ENCODE measurements around the gene WARS2. TPM values are rescaled to one million over a fixed set of nuclear protein-coding genes. Genes with fewer than 3 reads are reported as not detected.

WARS2 gene
- total RNA-seq, 1 donor from 2014 or later, result 9.0 TPM

DNA sequence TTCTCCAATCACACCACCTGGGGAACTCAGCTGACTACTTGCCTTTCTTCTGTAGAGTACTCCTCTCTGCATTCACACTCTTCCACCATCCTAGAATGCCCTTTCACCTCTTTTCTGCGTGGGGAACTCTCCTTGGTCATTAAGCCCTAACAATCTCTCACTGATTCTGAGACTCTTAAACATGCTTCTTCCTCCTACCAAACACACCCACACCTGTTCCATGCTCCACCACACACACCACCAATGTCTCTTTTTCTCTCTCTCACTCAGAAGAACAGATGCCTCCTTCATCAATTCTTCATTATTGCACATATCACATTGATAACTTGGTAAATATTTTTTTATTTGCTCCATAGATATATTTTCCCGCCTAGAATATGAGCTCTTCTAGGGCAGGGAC, 53.6 kb downstream of the WARS2 start:
- DNase-seq (ENCODE audit: low spot score in 2 of 2), result no peak
- no peak for FAIRE-seq

DNA sequence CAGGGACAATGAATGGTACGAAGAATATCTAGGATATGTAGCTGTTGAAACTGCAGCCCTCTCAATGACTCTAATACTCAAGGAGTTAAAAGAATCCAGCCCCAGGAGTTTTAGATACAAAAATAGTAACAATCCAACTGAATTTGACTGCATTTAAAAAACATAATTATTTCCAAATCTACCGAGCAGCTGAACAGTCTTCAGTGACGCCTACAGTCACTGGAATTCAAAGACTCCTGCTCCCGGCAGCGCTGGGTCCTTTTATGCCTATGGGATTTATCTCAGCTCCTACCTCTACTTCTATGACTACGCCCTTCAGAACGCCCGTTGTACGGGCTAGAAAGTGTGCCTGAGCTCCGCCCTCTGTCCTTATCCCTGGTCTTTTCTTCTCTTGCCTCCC, 55.7 kb downstream of the WARS2 start:
- no peak for DNase-seq (ENCODE audit: low spot score in 2 of 2)
- no peak for FAIRE-seq

GRCh38 chr1:119083980-119084379, 56.5 kb downstream of the WARS2 start:
- FAIRE-seq (no peak), DNase-seq (ENCODE audit: low spot score in 2 of 2) (no peak)

- FAIRE-seq (no peak), DNase-seq (ENCODE audit: low spot score in 2 of 2) (no peak)
Observed at GRCh38 chr1:119083479-119083878, 57.0 kb downstream of the WARS2 start.

DNA sequence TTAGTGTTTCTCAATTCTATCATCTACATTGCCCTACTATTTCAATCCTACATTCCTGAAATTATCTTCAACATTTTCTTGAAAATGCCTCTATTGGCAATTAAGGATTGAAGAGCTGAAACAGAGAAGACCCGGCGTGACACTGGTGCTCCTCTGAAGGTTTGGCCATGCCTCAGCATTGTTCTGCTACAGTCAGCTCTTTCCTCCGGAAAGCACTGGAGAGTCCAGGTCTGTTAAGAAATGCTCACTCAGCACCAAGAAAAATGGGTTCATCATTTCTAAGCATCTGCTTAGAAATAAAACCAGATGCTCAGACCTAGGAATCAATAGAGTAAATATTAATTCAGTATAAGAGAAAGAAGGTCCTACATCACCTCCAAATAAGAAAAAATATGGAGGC, 58.8 kb downstream of the WARS2 start:
- DNase-seq (ENCODE audit: low spot score in 2 of 2) (no peak), FAIRE-seq (no peak)

DNA sequence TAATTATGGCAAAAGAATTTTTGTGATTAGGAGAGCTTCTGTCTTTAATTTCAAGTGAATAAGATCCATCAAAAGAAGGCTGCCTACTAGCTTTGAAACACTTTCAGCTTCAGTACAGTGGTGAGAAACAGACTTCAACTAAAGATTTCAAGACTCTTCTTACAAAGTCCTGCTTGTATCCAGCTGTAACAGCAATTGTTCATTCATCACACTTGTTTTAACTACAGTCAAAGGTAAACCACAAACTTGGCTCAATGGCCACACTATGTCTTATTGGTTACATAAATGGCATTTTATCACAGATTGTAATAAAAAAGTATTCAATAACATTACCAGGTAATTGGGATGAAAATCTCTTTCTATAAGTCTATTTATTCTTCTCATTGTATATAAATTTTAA, 59.2 kb downstream of the WARS2 start:
- FAIRE-seq, result no peak
- DNase-seq (ENCODE audit: low spot score in 2 of 2), result no peak

DNA sequence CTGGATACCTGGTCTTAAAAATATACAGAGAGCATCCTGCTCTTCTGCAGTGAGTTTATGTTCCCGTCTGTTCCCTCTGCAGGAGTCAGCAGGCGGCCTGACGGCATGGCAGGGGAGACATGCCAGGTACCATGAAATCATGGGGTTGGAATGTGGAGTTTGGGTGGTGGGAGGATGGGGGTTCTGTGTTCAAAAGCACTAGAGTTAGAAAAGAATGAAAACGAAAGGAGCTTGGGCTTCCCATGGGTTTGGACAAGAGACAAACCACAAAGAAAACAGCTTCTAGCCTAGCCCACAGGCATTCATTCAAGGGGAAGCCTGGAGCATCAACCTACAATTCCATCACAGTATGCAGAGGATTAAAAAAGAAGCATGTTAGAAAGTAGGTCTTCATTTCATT, 59.9 kb downstream of the WARS2 start:
- FAIRE-seq, result no peak
- no peak for DNase-seq (ENCODE audit: low spot score in 2 of 2)

- DNase-seq (ENCODE audit: low spot score in 2 of 2) (no peak), FAIRE-seq (no peak)
Observed at GRCh38 chr1:119079881-119080280, 60.6 kb downstream of the WARS2 start.

GRCh38 chr1:119075614-119076013, 64.8 kb downstream of the WARS2 start:
- FAIRE-seq (no peak), DNase-seq (ENCODE audit: low spot score in 2 of 2) (no peak)

- DNase-seq (ENCODE audit: low spot score in 2 of 2), result no peak
- no peak for FAIRE-seq
Observed at GRCh38 chr1:119071321-119071720, 69.1 kb downstream of the WARS2 start.

DNA sequence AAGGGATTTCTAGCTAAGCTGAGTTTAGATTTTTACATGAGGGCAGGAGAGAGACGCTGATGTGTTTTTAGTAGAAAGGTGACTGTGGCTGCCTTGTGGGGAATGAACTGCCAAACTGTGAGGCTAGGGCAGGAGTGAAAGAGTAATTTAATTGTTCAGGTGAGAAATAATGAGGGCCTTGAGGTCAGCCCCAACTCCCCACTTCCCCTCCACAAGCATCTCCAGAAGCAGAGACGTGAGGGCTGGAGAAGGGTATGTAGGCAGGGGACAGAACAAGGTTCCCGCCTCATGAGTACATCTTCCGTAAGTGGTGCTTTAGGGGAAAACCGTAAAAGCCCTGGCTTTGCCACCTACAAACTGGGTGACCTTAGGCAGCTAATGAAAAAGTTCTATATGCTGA, 70.8 kb downstream of the WARS2 start:
- no peak for DNase-seq (ENCODE audit: low spot score in 2 of 2)
- no peak for FAIRE-seq

GRCh38 chr1:119068427-119068826, 72.0 kb downstream of the WARS2 start:
- no peak for DNase-seq (ENCODE audit: low spot score in 2 of 2)
- no peak for FAIRE-seq

DNA sequence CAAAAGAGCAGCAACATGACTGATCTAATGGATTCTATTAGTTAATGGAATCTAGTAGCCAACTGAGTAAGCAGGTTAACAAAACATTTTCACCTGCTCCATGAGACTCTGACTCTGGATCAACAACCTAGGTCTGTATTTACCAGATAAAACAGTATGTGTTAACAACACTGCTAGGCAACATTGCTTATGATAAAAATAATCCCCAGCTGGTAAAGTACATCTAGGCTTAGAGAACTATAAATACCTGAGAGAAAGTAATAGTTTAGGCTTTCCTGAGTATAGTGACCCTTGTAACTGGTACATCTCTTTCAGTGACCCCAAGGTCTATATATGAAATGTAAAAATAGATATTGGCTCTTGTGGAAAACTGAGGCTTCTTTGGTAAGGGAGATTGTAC, 78.8 kb downstream of the WARS2 start:
- FAIRE-seq, result no peak
- no peak for DNase-seq (ENCODE audit: low spot score in 2 of 2)

DNA sequence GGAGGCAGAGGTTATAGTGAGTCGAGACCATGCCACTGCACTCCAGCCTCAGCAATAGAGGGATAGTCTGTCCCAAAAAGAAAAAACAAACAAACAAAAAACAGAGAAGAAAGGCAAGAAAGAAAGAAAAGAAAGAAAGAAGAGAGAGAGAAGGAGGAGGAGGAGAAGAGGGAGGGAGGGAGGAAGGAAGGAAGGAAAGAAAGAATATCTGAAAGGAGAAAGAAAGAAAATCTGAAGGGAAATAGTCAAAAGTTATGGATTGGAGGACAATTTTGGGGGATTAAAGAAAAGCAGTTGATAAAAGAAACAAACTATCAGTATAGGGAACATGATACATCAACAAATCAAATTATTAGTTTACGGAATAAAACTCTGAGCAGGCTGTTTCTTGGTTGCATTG, 84.9 kb downstream of the WARS2 start:
- no peak for DNase-seq (ENCODE audit: low spot score in 2 of 2)

GRCh38 chr1:119053917-119054316, 86.5 kb downstream of the WARS2 start:
- no peak for DNase-seq (ENCODE audit: low spot score in 2 of 2)
- peak; percentile 19 for FAIRE-seq

More for the DNA sequence above, 84.9 kb downstream of the WARS2 start:
- no peak for FAIRE-seq

DNA sequence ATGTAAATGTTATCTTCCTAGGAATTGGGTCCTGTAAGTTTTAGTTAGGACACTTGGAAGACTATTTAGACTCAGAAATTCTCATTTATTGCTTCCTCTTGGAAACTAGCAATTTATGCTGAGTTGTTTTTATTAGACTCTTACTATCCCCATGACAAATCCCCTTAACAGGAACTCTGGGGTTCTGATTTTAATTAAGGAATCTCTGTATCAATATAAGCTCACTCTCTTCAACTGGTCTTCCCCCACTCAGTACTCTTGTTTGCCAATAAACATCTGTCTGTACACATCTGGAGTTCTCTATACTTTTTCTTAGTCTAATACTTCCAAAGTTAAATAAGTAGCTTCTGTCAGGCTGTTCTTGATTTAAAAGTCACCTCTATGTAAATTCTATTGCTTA, 88.2 kb downstream of the WARS2 start:
- DNase-seq (ENCODE audit: low spot score in 2 of 2) (no peak), FAIRE-seq (no peak)

DNA sequence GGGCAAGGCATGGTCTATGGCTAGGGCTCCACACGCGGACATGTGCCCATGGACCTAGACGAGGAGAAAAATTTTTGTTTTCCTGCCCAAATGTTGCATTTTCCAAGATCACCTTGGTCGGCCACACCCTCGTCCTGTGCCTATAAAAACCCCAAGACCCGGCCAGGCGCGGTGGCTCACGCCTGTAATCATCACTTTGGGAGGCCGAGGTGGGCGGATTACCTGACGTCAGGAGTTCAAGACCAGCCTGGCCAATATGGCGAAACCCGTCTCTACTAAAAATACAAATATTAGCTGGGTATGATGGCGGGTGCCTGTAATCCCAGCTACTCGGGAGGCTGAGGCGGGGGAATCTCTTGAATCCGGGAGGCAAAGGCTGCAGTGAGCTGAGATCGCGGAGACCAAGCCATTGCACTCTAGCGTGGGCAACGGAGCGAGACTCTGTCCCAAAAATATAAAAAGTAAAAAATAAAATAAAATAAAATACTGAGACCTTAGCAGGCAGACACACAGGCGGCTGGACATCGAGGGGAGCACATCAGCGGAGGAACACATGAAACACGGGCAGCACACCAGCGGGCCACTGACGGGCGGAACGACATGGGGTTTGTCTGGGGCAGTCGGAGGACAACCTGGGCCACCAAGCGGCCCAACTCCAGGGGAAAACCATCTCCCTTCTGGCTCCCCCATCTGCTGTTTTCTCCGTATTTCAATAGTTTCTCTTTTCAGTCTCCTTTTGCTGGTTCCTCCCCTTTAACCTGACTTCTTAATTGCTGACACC, 91.6 kb downstream of the WARS2 start:
- no peak for DNase-seq (ENCODE audit: low spot score in 2 of 2)
- no peak for FAIRE-seq

DNA sequence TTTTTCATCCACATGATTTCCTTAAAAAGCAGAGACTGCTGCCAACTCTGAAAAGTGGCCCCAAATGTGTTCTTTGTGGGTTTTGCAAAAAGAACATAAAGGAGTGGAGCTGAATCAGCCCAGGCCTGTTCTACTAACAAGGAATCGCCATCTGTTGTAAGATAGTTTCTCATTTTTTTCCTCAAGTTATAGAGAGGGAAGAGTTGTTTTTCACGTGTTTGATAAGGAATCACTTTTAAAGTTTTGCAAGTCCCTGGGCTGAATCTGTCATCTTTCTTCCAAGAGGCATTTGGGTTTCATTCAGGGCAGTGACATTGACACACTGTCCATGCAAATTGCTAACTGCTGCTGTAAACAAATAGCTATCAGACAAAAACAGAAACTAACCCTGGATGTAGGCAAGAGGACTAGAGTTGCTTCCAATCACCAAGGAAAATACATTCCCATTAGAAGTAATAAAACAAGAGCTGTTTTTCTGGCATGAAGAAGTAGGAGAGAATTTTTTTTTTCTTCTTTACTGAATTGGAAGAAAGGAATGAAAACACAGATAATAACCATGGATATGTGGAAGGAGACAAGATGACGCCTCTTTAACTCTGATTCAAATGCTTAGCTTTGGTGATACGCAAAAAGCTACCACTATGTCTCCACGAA, 93.5 kb downstream of the WARS2 start:
- DNase-seq (ENCODE audit: low spot score in 2 of 2) (peak in 1 of 2 donors; percentile 5), FAIRE-seq (no peak)

DNA sequence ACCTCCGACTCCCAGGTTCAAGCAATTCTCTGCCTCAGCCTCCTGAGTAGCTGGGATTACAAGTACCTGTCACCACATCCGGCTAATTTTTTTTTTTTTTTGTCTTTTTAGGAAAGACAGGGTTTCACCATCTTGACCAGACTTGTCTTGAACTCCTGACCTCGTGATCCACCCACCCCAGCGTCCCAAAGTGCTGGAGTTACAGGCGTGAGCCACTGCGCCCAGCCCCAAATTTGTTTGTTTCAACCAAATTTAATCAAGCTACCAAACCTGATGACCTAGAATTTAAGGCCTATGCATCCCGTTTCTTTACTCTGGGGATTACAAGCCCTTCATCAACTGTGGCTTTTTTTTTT, 94.0 kb downstream of the WARS2 start:
- DNase-seq (ENCODE audit: low spot score in 2 of 2), result no peak

GRCh38 chr1:119045096-119045746, 95.2 kb downstream of the WARS2 start:
- no peak for FAIRE-seq

More for the DNA sequence above, 94.0 kb downstream of the WARS2 start:
- no peak for FAIRE-seq

GRCh38 chr1:119040906-119041305, 99.5 kb downstream of the WARS2 start:
- FAIRE-seq, result no peak
- no peak for DNase-seq (ENCODE audit: low spot score in 2 of 2)

More at GRCh38 chr1:119045096-119045746, 95.2 kb downstream of the WARS2 start:
- no peak for DNase-seq (ENCODE audit: low spot score in 2 of 2)

- DNase-seq (ENCODE audit: low spot score in 2 of 2), result no peak
- no peak for FAIRE-seq
Observed at GRCh38 chr1:119040489-119040888, 100.0 kb downstream of the WARS2 start.
